Natural killer cell (primary cell): ENCODE measurements around the gene SORCS2. TPM values are rescaled to one million over a fixed set of nuclear protein-coding genes. Genes with fewer than 3 reads are reported as not detected.

Source experiments
- ATAC-seq, 3 donors: fragments of 150-1000 bp in 2 of 3; fragments of 200-7000 bp in 1 of 3; cut with Tn5 transposase; 1 replicate in 1 of 3; 2 replicates in 2 of 3; pipeline ENCODE4 v1.10.0; 2021; ENCODE audit warnings: mild to moderate bottlenecking in 2 of 3, moderate library complexity in 2 of 3
- DNase-seq, 2 donors: peaks; one replicate each; pipeline versions ENCODE4 v3.0.0 to v3.0.0-alpha.2; 2013 to 2021; ENCODE audit warnings: mixed read lengths in 1 of 2
- H3K27ac ChIP-seq: one replicate; pipeline ENCODE4 v1.5.1; 2013; ENCODE audit warnings: mild to moderate bottlenecking, low read length
- H3K27me3 ChIP-seq: one replicate; pipeline ENCODE4 v1.6.1; 2013; ENCODE audit warnings: low read length; ENCODE audit not compliant: control insufficient read depth, insufficient read depth
- H3K36me3 ChIP-seq: one replicate; pipeline ENCODE4 v1.6.1; 2013; ENCODE audit warnings: low read length; ENCODE audit not compliant: control insufficient read depth, insufficient read depth
- H3K4me1 ChIP-seq: one replicate; pipeline ENCODE4 v1.6.1; 2013; ENCODE audit warnings: low read length; ENCODE audit not compliant: control insufficient read depth, insufficient read depth
- H3K4me3 ChIP-seq: one replicate; pipeline ENCODE4 v1.5.1; 2013; ENCODE audit warnings: low read length
- H3K9me3 ChIP-seq: one replicate; pipeline ENCODE4 v1.6.1; 2013; ENCODE audit warnings: low read length; ENCODE audit not compliant: control insufficient read depth, insufficient read depth
- H3K27ac Mint-ChIP-seq, 2 donors: one replicate each; pipeline ENCODE4 v1.8.0; 2022; ENCODE audit warnings: mild to moderate bottlenecking in 2 of 2, mixed read lengths in 2 of 2, moderate library complexity in 1 of 2
- H3K27me3 Mint-ChIP-seq, 2 donors: one replicate each; pipeline ENCODE4 v1.8.0; 2022; ENCODE audit warnings: low read depth in 2 of 2, mixed read lengths in 2 of 2
- H3K36me3 Mint-ChIP-seq: one replicate; pipeline ENCODE4 v1.8.0; 2022; ENCODE audit warnings: mixed read lengths
- H3K4me1 Mint-ChIP-seq, 2 donors: one replicate each; pipeline ENCODE4 v1.8.0; 2022; ENCODE audit warnings: mixed read lengths in 2 of 2
- H3K4me3 Mint-ChIP-seq: one replicate; pipeline ENCODE4 v1.8.0; 2022; ENCODE audit warnings: mild to moderate bottlenecking, moderate library complexity, mixed read lengths
- H3K9me3 Mint-ChIP-seq, 2 donors: one replicate each; pipeline ENCODE4 v1.8.0; 2022; ENCODE audit warnings: mixed read lengths in 2 of 2
- CTCF ChIP-seq: fragments of 200-600 bp; IDR thresholded peaks from one replicate; pipeline ENCODE4 v1.8.0; 2022; ENCODE audit warnings: antibody characterized with exemption
- WGBS: methylation state at CpG from one replicate; pipeline ENCODE4 v1.1.7; 2013; ENCODE audit warnings: missing lambda C conversion rate; ENCODE audit not compliant: insufficient coverage; 5-methylcytosine and 5-hydroxymethylcytosine counted together
- intact Hi-C: fragments of 100-400 bp; cut with micrococcal nuclease; formaldehyde crosslinking; loops from one replicate; pipeline ENCODE4 v1.14.2; 2022
- total RNA-seq, 4 donors: library from RNA; stranded (reverse); fragments of 120-200 nt in 1 of 4; gene quantifications; one replicate each; pipeline versions ENCODE4 v1.2.3 to v1.2.4, GENCODE V29; 2013 to 2022

The SORCS2 gene
- total RNA-seq, 3 donors from 2014 or later (not counting 1 experiment from before 2014, with no cell fraction given), result 1.2 to 2.5 (median 1.4) TPM

- Mint-ChIP-seq H3K27ac (no peak overlapping the region), H3K4me1 (no peaks in the 10 kb centered on the region), H3K27me3 (peaks cover 12 to 17% of the 10 kb centered on the region in 2 donors), H3K36me3 (no peaks in the 10 kb centered on the region), H3K4me3 (no peak overlapping the region), H3K9me3 (no peaks in the 10 kb centered on the region)
- no peak for TF ChIP-seq CTCF
- intact Hi-C loops, result no loop called here
- no peaks in the 10 kb centered on the region for H3K36me3 ChIP-seq
- H3K4me1 ChIP-seq, result no peaks in the 10 kb centered on the region
- no peak for ATAC-seq
- no peaks in the 10 kb centered on the region for H3K9me3 ChIP-seq
- no peak overlapping the region for H3K4me3 ChIP-seq
- WGBS, result 70% methylated on average over 22 of the region's 22 CpGs
- H3K27ac ChIP-seq, result no peak overlapping the region
- H3K27me3 ChIP-seq, result no peaks in the 10 kb centered on the region
- no peak for DNase-seq
These were observed 34.1 kb downstream of the SORCS2 start for GRCh38 chr4:7226439-7226838.

GRCh38 chr4:7227008-7227407, 34.7 kb downstream of the SORCS2 start:
- no peak for ATAC-seq

GRCh38 chr4:7228734-7229133, 36.4 kb downstream of the SORCS2 start:
- 93% methylated on average over 11 of the region's 11 CpGs for WGBS
- no peak overlapping the region for H3K27ac Mint-ChIP-seq

More at GRCh38 chr4:7227008-7227407, 34.7 kb downstream of the SORCS2 start:
- H3K9me3 ChIP-seq, result no peaks in the 10 kb centered on the region
- H3K27ac ChIP-seq, result no peak overlapping the region
- H3K4me1 ChIP-seq, result no peaks in the 10 kb centered on the region
- H3K27me3 Mint-ChIP-seq, result peaks cover 8 to 11% of the 10 kb centered on the region in 2 donors
- whole genome bisulfite sequencing, result 24% methylated on average over 10 of the region's 10 CpGs
- no peak overlapping the region for H3K4me3 Mint-ChIP-seq
- no peaks in the 10 kb centered on the region for H3K9me3 Mint-ChIP-seq
- no peaks in the 10 kb centered on the region for H3K4me1 Mint-ChIP-seq
- no peaks in the 10 kb centered on the region for H3K36me3 ChIP-seq
- H3K4me3 ChIP-seq, result no peak overlapping the region
- no peak for DNase-seq
- no peaks in the 10 kb centered on the region for H3K27me3 ChIP-seq
- intact Hi-C loops, result no loop called here
- H3K27ac Mint-ChIP-seq, result no peak overlapping the region
- H3K36me3 Mint-ChIP-seq, result no peaks in the 10 kb centered on the region
- TF ChIP-seq CTCF, result no peak

More at GRCh38 chr4:7228734-7229133, 36.4 kb downstream of the SORCS2 start:
- H3K27me3 Mint-ChIP-seq, result peaks cover 4 to 8% of the 10 kb centered on the region in 2 donors
- DNase-seq, result no peak
- no peaks in the 10 kb centered on the region for H3K4me1 ChIP-seq
- no peaks in the 10 kb centered on the region for H3K36me3 Mint-ChIP-seq
- H3K4me1 Mint-ChIP-seq, result no peaks in the 10 kb centered on the region
- no peak for TF ChIP-seq CTCF
- H3K4me3 ChIP-seq, result no peak overlapping the region
- H3K9me3 Mint-ChIP-seq, result no peaks in the 10 kb centered on the region
- intact Hi-C loops, result no loop called here
- H3K27ac ChIP-seq, result no peak overlapping the region
- H3K9me3 ChIP-seq, result no peaks in the 10 kb centered on the region
- H3K4me3 Mint-ChIP-seq, result no peak overlapping the region
- no peak for ATAC-seq
- no peaks in the 10 kb centered on the region for H3K27me3 ChIP-seq
- H3K36me3 ChIP-seq, result no peaks in the 10 kb centered on the region
